Keratinocyte (primary cell): Measurements from ENCODE around the gene PXDC1. TPM values are rescaled to one million over a fixed set of nuclear protein-coding genes. Genes with fewer than 3 reads are reported as not detected.

Experiments used
- DNase-seq: peaks from one replicate; pipeline ENCODE4 v3.0.0-alpha.2; 2011; ENCODE audit warnings: low read depth, missing footprints, low spot score
- FAIRE-seq: peaks from 2 replicates; lab custom pipeline; 2011; peaks lifted over from hg19 to GRCh38; lab: Jason Lieb, UNC
- H2AFZ ChIP-seq: 2 replicates; pipeline ENCODE4 v1.6.0; 2012; ENCODE audit warnings: low read length, control low read depth, inconsistent platforms; ENCODE audit not compliant: control insufficient read depth
- H3K27ac ChIP-seq: 2 replicates; pipeline ENCODE4 v1.5.1; 2011; ENCODE audit warnings: low read length; ENCODE audit not compliant: control insufficient read depth, insufficient read depth
- H3K27me3 ChIP-seq: 3 replicates; pipeline ENCODE4 v1.6.0; 2011; ENCODE audit warnings: low read length; ENCODE audit not compliant: control insufficient read depth, insufficient read depth; ENCODE audit errors: extremely low read depth
- H3K36me3 ChIP-seq, 2 experiments: 2 replicates in 1 of 2; 3 replicates in 1 of 2; pipeline ENCODE4 v1.5.1; 2011; ENCODE audit warnings: low read length in 2 of 2, mild to moderate bottlenecking in 1 of 2; ENCODE audit not compliant: control insufficient read depth in 2 of 2, insufficient read depth in 2 of 2; ENCODE audit errors: extremely low read depth in 1 of 2
- H3K4me1 ChIP-seq: 3 replicates; pipeline ENCODE4 v1.5.1; 2011; ENCODE audit warnings: low read length; ENCODE audit not compliant: control insufficient read depth, insufficient read depth; ENCODE audit errors: extremely low read depth
- H3K4me2 ChIP-seq: 3 replicates; pipeline ENCODE4 v1.6.0; 2011; ENCODE audit warnings: low read depth, low read length; ENCODE audit not compliant: control insufficient read depth, insufficient read depth; ENCODE audit errors: extremely low read depth
- H3K4me3 ChIP-seq, 3 experiments: fragments of 200-600 bp in 1 of 3; sonication (generic) in 1 of 3; 2 replicates in 2 of 3; 3 replicates in 1 of 3; pipeline ENCODE4 v1.5.1; 2011 to 2016; ENCODE audit warnings: low read length in 3 of 3, mild to moderate bottlenecking in 3 of 3, control low read depth in 2 of 3, inconsistent platforms in 1 of 3, low read depth in 1 of 3, mixed read lengths in 1 of 3, mixed run types in 1 of 3, moderate library complexity in 1 of 3; ENCODE audit not compliant: control insufficient read depth in 2 of 3, insufficient read depth in 2 of 3; ENCODE audit errors: extremely low read depth in 1 of 3
- H3K79me2 ChIP-seq: 2 replicates; pipeline ENCODE4 v1.6.0; 2012; ENCODE audit warnings: low read length; ENCODE audit not compliant: control insufficient read depth, insufficient read depth
- H3K9ac ChIP-seq: 3 replicates; pipeline ENCODE4 v1.6.0; 2011; ENCODE audit warnings: low read length; ENCODE audit not compliant: control insufficient read depth, insufficient read depth; ENCODE audit errors: extremely low read depth
- H3K9me1 ChIP-seq: 3 replicates; pipeline ENCODE4 v1.6.0; 2011; ENCODE audit warnings: low read length; ENCODE audit not compliant: control insufficient read depth, insufficient read depth; ENCODE audit errors: extremely low read depth
- H3K9me3 ChIP-seq: 2 replicates; pipeline ENCODE4 v1.5.1; 2012; ENCODE audit warnings: low read depth, low read length; ENCODE audit not compliant: control insufficient read depth
- H4K20me1 ChIP-seq: 3 replicates; pipeline ENCODE4 v1.6.0; 2011; ENCODE audit warnings: low read length; ENCODE audit not compliant: control insufficient read depth, insufficient read depth; ENCODE audit errors: extremely low read depth
- EZH2 ChIP-seq: IDR thresholded peaks from one replicate; pipeline ENCODE4 v1.6.1; 2012; ENCODE audit warnings: inconsistent platforms, mild to moderate bottlenecking, low read length, moderate library complexity
- dilution Hi-C: fragments of 300-500 bp; cut with MboI; formaldehyde crosslinking; loops from one replicate; pipeline ENCODE4 v1.7.0; 2020; ENCODE audit warnings: low sequenced_read_pairs; ENCODE audit not compliant: extremely low pct_ligation_motif_present
- polyA plus RNA-seq, 5 experiments: library from polyadenylated mRNA; depleted of rRNA in 3 of 5; stranded (reverse) in 3 of 5; stranded (forward) in 1 of 5; unstranded in 1 of 5; fragments of >200 nt; gene quantifications; 1 replicate in 1 of 5; 2 replicates in 3 of 5; 3 replicates in 1 of 5; pipeline versions ENCODE4 v1.2.1 to v1.2.3, GENCODE V29; 2011 to 2012; ENCODE audit warnings: missing spikeins in 2 of 5, low read depth in 1 of 5, low replicate concordance in 1 of 5
- TF ChIP-seq, protein P1 (sequence below), 3 experiments: IDR thresholded peaks in 1 of 3; conservative IDR thresholded peaks in 1 of 3; optimal IDR thresholded peaks in 1 of 3; 2 replicates in 2 of 3; 3 replicates in 1 of 3; pipeline versions ENCODE3 to v1.5.1; 2011; ENCODE audit warnings: low read length in 3 of 3, mild to moderate bottlenecking in 3 of 3, moderate library complexity in 2 of 3, control low read depth in 1 of 3, inconsistent platforms in 1 of 3; ENCODE audit not compliant: insufficient read depth in 2 of 3; ENCODE audit errors: extremely low read depth in 1 of 3

PXDC1 gene
- polyA plus RNA-seq, 1 donor (not counting 4 experiments of a cell fraction or from before 2014, with no cell fraction given): 17.1 TPM

- Histone ChIP-seq H3K4me2 (no peak overlapping the region), H2AFZ (no peak overlapping the region), H3K9ac (no peak overlapping the region), H3K9me3 (no peaks in the 10 kb centered on the region), H3K4me3 (no peak overlapping the region), H4K20me1 (no peaks in the 10 kb centered on the region), H3K27ac (no peak overlapping the region), H3K9me1 (no peaks in the 10 kb centered on the region), H3K27me3 (no peaks in the 10 kb centered on the region), H3K79me2 (no peaks in the 10 kb centered on the region), H3K36me3 (no peaks in the 10 kb centered on the region), H3K4me1 (peaks cover 4% of the 10 kb centered on the region)
- DNase-seq (no peak), FAIRE-seq (no peak)
- dilution Hi-C loops: no loop called here
- TF ChIP-seq EZH2: no peak
- TF ChIP-seq, protein P1, sequence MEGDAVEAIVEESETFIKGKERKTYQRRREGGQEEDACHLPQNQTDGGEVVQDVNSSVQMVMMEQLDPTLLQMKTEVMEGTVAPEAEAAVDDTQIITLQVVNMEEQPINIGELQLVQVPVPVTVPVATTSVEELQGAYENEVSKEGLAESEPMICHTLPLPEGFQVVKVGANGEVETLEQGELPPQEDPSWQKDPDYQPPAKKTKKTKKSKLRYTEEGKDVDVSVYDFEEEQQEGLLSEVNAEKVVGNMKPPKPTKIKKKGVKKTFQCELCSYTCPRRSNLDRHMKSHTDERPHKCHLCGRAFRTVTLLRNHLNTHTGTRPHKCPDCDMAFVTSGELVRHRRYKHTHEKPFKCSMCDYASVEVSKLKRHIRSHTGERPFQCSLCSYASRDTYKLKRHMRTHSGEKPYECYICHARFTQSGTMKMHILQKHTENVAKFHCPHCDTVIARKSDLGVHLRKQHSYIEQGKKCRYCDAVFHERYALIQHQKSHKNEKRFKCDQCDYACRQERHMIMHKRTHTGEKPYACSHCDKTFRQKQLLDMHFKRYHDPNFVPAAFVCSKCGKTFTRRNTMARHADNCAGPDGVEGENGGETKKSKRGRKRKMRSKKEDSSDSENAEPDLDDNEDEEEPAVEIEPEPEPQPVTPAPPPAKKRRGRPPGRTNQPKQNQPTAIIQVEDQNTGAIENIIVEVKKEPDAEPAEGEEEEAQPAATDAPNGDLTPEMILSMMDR (optimal IDR thresholded peaks at IDR 0.05 in 1 of 3, IDR thresholded peaks at IDR 0.05 in 1 of 3, conservative IDR thresholded peaks at IDR 0.05 in 1 of 3; ENCODE audit: extremely low read depth in 1 of 3, insufficient read depth in 2 of 3, low read length in 3 of 3): no peak
Observed at GRCh38 chr6:3784423-3784822, 32.9 kb upstream of the PXDC1 start.

DNA sequence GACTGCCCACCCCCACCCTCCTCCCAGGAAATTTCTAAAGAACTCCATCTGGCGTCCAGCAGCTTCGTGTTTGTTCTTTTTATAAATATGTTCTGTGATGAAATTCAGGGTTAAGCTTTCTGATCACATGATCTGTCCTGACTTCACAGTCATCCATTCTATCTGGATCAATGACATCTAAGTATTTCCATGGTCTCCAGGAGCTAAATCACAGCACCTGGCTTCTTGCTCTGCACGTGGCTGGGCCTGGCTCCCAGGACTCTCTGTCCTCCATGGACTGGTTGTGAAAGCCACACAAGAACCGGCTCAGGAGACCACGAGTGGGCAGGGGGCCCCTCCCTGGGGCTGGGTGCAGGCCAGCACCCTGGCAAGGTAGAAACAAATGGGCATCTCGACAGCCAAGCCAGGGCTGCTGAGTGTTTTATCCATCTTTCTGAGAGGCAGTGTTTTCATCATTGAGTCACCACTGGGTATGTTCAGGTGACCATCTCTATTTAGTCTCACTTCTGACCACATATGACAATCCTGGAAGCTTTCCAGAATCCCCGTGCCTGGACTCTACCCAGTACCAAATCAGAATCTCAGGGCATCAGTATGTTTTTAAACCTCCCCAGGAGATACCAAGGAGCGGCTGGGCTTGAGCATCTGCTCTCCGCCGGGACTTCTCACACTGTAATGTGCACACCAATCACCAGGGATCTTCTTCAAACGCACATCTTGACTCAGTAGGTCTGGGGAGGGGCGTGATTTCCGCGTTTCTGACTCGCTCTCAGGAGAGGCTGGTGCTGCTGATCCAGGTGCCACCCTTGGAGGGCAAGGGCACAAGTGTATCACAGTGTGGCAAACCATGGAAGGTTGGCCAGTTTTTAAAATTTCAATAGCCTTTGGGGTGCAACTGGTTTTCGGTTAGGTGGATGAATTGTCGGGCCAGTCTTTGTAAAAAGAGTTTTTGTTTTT is 31.6 kb upstream of the PXDC1 start:
- no peak for FAIRE-seq
- Histone ChIP-seq H3K4me2 (no peak overlapping the region), H2AFZ (no peak overlapping the region), H3K36me3 (no peaks in the 10 kb centered on the region), H3K9me3 (no peaks in the 10 kb centered on the region), H3K9ac (no peak overlapping the region), H3K4me1 (peaks cover 17% of the 10 kb centered on the region), H3K27me3 (no peaks in the 10 kb centered on the region), H4K20me1 (no peaks in the 10 kb centered on the region), H3K4me3 (no peak overlapping the region), H3K9me1 (no peaks in the 10 kb centered on the region), H3K79me2 (no peaks in the 10 kb centered on the region), H3K27ac (no peak overlapping the region)
- dilution Hi-C loops: no loop called here
- no peak for DNase-seq
- no peak for TF ChIP-seq EZH2
- TF ChIP-seq, protein P1 (optimal IDR thresholded peaks at IDR 0.05 in 1 of 3, IDR thresholded peaks at IDR 0.05 in 1 of 3, conservative IDR thresholded peaks at IDR 0.05 in 1 of 3; ENCODE audit: extremely low read depth in 1 of 3, insufficient read depth in 2 of 3, low read length in 3 of 3): no peak
